Measurements from ENCODE around the gene TMEM248.
"Not testable (repeated sequence)": the region's sequence is repeated elsewhere in the genome, so short reads cannot be mapped to it uniquely, and the experiment has no call there.

Gene TMEM248, protein sequence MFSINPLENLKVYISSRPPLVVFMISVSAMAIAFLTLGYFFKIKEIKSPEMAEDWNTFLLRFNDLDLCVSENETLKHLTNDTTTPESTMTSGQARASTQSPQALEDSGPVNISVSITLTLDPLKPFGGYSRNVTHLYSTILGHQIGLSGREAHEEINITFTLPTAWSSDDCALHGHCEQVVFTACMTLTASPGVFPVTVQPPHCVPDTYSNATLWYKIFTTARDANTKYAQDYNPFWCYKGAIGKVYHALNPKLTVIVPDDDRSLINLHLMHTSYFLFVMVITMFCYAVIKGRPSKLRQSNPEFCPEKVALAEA

DNA sequence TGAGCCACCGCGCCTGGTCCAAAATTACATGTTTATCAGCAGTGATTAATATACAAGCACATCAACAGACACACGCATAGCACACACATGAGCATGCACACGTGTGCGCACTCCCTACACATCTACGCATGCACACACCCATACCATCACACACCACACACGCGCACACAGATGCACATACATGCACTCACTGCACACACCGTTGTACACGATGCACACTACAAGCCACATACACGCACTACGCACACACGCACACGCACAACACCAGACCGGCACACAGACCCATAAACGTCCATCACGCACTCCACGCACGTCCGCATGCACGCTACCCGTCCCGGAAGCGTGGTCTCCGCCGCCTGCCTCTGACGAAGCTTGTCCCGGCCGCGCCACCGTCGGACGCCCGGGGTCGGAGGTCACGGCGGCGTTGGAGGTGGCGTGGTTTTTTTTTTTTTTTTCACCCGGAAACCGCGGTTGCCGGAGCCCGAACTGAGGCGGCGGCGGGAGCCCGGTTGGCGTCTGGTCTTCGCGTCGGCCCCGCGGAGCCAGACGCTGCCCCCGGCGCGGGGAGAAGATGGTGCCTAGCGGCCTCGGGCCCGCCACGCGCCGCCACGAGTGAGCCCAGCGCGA, at the start of gene TMEM248:
Gene TMEM248, plus strand, starts transcription at position 457 of the 627 bp plus-strand sequence. CDS start 20,641 bp downstream, outside the sequence.
- DNase-seq = peak; percentile 82

DNA sequence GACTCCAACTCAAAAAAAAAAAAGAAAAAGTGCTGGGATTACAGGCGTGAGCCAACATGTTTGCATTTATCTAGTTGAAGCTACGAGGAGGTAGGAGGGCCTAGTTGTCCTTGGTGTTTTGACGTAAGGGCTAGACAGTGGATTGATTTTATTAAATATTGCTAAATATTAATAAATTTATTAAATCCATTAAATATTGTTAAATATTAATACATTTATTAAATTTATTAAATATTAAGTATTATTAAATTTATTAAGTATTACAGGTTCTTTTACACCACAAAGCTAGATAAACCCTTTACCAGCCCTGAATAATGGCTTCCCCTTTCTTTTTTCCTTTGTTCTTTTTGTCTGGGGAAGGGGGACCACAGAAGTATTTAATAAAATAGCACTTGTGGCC, 47.5 kb upstream of the TMEM248 start:
- DNase-seq = no peak

DNA sequence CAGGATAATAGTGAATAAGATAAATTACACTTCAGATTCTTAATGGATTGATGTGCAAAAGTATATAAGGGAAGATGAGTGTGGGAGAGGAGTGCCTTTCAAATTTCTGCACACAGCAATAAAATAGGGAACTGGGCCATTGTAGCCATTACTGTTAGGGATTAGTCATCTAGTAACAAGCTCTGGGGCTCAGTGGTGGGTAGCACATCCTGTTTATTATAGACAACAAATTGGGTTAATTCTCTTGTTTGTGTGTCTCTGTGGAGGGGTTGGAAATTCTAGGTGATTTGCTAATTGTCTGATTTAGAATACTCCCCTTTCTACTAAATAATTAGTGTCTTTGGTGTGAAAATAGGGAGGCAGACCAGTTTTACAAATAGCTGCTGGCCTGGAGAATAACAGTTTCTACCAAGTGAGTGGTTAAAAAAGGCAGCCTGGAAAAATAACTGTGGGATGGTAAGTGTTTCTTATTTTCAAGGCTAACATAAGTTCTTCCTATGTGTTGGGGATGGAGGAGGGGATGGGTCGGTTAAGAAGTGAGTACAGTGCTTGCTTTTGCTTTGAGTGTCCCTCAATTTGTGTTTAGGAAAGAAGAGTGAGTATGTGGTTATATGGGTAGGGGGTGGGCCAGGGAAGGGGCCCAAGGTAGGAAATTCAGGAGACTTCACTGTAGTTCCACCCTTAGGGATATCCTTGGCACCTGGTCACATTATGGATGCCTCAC, 43.3 kb upstream of the TMEM248 start:
- DNase-seq = no peak

DNA sequence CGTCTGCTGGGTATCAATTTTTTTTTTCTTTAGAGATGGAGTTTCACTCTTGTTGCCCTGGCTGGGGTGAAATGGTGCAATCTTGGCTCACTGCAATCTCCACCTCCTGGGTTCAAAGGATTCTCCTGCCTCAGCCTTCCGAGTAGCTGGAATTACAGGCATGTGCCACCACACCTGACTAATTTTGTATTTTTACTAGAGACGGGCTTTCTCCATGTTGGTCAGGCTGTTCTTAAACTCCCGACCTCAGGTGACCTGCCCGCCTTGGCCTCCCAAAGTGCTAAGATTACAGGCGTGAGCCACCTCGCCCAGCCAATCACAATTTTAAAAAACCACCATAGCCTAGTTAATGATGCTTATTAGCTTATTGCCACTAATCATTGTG, 42.7 kb upstream of the TMEM248 start:
- DNase-seq = not testable (repeated sequence)

DNA sequence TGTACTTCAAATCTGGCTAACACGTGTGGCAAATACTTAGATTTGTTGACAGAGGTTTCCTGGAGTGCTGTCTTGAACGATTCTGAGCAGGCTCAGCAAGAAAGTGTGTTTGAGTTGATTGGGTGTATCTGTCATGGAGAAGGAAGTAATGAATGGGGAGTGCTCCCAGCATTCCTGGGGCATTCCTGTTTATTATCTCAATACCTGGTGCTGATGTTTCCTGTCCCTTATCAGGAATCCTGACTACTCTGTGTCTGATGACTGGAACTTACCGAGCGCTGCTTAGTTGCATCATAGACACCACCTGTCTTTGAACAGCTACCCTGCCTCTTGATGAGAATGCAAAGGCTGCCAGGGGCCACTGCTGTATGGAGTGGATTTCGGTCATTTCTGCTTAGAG, 41.0 kb upstream of the TMEM248 start:
- no peak for DNase-seq

DNA sequence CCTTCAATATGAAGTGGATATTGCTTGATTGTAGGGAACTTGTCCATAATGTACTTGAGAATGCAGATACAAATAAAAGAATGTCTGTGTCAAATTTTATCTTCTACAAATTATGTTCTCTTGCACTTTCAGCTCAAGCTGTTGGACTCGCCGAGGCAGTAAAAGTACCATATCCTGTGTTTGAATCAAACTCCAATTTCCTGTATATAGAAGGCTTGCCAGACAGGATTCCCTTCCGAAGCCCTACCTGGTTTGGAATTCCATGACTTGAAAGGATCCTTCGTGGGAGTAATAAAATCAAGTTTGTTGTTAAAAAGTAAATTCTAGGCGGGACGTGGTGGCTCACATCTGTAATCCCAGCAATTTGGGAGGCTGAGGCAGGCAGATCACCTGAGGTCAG, 40.4 kb upstream of the TMEM248 start:
- DNase-seq = not testable (repeated sequence)

DNA sequence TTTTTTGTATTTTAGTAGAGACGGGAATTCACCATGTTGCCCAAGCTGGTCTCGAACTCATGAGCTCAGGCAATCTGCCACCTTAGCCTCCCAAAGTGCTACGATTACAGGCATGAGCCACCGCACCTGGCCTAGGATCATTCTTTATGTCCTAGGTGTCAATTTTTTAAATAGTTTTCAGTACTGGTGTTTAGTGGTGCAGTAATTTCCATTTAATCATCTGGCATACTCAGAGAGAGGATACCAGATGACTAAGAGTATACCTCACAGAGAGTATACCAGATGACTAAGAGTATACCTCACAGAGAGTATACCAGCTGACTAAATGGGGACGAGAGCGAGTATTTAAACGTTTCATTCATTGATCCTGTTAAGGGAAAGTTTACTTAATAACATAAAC, 37.3 kb upstream of the TMEM248 start:
- DNase-seq = no peak

DNA sequence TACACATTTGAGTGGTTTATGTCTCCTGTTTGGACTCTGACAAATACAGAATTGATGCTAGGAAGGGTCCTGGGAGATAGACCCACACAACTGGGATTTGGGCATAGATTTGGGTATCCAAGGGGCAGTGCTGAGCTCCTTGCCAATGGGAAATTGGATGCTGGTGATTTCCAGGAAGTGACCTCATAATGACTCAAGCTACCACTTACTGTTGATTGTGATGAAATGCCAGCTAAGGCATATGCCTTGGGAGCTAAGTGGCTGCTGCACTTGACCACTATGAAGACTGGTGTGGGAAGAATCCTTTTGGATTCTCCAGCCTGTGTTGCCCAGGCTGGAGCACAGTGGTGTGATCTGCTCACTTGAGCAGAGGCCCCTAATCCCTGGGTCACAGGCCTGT, 36.5 kb upstream of the TMEM248 start:
- DNase-seq = not testable (repeated sequence)

DNA sequence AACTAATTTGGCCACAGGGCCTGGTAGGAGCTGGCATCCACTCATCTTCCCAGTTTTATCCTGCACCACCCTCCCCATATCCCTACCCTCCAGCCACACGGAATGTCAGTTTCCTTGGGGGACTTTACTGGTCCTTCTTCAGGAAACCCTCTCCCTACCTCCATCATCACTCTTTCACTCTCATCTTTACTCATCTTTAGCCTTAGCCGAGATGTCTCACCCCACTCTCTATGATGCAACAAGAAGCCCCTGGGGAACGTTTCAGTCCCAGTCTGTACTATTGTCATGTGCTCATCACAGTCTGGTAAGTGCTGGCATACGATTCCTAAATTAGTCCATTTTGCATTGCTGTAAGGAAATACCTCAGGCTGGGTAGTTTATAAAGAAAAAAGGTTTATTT, 34.9 kb upstream of the TMEM248 start:
- DNase-seq = no peak

DNA sequence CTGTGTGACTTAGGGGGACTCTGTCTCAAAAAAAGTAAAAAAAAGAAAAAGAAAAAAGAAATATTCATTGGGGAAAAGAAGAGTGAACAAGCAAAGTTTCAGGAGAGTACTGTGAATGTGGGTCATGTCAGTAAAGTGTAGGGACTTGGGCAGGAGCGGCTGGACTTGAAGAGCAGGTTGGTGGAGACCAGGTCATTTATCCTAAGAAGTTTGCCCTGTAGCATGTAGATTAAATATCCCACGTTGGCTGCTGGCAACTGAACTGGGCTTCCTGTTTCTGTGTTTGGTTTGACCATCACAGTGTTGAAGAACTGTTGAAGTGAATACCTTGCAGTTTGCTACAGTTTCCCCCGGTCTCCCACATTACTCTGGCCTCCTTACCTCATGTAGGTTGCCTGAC, 32.8 kb upstream of the TMEM248 start:
- DNase-seq = not testable (repeated sequence)

DNA sequence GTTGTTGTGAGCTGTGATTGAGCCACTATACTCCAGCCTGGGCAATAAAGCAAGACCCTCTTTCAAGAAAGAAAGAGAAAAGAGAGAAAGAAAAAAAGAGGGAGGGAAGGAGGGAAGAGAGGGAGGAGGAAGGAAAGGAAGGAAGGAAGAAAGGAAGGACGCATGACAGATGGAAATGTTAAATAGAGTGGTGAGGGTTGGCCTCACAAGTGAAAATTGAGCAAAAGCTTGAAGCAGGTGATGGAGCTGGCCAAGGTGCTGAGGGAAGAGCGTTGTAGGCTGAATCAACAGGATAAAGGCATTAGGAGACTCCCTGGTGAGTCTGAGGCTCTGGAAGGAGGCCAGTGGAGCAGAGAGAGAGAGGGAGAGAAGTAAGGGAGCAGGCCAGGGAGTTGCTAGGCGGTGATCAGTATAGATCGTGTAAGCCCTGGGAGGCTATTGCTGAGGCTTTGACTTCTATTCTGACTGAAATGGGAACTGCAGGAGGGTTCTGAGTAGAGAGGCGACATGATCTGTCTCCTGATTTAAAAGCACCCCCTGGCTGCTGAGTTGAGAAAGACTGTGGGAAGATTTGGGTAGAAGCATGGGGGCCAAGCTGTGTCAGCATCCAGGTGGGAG, 26.5 kb upstream of the TMEM248 start:
- DNase-seq = no peak

DNA sequence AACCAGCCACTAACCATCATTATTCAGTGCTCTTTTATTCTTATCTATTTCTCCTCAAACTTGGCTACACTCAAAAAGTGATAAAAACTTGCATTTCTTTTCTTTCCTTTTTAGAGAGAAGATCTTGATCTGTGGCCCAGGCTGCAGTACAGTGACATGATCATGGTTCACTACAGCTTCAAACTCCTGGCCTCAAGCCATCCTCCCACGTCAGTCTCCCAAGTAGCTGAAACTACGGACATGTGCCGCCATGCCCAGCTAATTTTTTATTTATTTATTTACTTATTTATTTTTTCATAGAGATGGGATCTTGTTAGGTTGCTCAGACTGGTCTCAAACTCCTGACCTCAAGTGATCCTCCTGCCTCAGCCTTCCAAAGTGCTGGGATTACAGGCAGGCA, 24.6 kb upstream of the TMEM248 start:
- no peak for DNase-seq

DNA sequence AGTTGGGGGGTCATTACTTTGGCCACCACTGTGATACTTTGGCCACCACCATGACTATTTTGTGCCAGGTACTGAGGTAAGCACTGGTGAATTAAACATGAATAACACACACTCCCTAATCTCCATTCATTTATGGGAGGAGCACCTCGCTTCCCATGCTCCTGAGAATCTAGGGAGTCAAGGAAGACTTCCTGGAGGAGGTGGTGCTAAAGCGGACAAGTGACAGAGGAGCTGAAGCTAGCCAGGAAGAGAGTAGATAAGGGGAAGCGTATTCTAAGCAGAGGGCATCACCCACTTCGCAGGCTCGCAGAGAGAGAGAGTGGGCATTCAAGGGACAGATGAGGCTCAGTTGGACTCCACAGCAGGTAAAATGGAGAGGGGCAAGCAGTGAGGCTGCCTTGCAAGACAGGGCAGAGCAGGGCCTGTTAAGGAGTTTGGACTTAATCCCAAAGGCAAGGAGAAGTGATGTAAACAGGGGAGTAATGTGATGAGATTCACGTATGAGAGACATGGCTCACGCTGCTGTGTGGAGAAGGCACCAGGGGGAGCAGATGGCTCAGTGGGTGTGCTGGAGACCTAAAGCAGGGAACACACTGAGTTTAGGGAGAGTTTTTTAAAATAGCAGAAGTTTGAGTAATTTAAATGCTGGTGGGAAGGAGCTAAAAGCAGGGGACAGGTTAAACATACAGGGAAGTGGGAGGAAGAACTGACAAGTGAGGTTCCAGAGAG, 21.3 kb upstream of the TMEM248 start:
- no peak for DNase-seq

DNA sequence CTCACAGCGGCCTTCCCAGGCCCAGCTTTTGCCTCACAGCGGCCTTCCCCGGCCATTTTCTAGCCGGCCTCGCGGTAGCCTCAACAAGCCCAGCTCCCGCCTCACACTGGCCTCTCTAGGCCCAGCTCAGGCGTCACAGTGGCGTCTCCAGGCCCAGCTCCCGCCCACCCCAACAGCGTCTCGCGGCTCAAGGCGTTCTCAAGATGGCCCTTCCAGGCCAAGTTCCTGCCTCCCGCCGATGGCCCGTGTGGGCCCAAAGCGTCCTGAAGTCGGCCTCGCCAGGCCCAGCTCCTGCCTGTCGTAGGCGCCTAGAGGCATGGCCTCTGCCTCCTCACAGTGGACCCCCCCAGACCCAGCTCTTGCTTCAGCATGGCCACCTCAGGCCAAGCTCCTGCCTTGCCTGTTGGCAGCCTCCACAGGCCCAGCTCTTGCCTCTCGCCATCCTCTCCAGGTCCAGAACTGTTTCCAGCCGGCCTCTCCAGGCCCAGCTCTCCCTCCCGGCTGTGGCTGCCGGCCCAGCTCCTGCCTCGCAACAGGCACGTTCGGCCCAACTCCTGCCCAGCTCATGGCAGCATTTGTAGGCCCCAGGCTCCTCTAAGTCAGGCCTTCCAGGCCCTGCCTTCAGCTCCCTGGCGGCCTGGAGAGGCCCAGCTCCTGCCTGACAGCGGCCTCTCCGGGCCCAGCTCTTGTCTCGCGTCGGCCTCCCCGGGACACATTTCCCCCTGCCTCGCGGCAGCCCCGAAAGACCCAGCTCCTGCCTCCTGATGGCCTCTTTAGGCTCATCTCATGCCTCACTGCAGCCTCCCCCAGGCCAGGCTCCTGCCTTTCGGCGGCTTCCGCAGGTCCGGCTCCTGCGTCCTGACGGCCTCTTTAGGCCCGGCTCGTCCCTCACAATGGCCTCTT, 18.8 kb upstream of the TMEM248 start:
- DNase-seq = no peak

DNA sequence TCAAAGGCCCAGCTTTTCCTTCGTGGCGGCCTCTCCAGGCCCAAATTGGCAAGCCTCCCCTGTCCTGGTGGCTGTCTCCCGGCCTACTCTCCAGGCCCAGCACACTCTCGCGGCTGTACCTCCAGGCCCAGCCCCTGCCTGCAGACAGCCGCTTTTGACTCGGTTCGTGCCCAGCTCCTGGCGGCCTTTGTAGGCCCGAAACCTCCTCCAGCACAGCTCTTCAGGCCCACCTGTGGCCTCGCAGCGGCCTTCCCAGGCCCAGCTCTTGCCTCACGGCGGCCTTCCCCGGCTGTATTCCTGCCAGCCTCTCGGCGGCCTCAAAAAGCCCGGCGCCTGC, 18.2 kb upstream of the TMEM248 start:
- DNase-seq = no peak

DNA sequence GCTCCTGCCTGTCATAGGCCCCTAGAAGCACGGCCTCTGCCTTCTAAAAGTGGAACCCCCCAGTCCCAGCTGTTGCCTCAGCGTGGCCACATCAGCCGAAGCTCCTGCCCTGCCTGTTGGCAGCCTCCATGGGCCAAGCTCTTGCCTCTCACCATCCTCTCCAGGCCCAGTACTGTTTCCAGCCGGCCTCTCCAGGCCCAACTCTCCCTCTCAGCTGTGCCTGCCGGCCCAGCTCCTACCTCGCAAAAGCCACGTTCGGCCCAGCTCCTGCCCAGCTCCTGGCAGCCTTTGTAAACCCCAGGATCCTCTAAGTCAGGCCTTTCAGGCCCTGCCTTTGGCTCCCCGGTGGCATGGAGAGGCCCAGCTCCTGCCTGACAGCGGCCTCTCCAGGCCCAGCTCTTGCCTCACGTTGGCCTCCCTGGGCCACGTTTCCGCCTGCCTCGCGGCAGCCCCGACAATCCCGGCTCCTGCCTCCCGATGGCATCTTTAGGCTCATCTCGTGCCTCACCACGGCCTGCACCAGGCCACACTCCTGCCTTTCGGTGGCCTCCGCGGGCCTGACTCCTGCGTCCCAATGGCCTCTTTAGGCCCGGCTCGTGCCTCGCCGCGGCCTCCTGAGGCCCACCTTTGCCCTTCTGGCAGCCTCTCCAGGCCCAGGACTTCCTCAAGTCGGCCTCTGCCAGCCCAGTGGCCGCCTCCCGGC, 17.5 kb upstream of the TMEM248 start:
- no peak for DNase-seq

DNA sequence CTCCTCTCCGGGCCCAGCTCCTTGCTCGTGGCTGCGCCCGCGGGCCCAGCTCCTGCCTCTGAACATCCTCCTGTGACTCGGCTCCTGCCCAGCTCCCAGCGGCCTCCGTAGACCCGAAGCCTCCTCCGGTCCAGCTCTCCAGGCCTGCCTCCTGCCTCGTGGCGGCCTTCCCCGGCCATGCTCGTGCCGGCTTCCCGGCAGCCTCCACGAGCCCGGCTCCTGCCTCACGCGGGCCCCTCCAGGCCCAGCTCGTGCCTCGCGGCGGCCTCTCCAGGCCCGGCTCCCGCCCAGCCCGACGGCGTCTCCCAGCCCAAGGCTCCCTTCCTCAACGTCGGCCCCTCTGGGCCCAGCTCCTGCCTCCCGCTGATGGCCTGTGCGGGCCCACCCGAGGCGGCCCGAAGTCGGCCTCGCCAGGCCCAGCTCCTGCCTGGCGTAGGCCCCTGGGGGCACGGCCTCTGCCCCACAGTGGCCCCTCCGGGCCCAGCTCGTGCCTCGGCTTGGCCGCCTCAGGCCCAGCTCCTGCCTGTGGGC, 16.9 kb upstream of the TMEM248 start:
- no peak for DNase-seq

DNA sequence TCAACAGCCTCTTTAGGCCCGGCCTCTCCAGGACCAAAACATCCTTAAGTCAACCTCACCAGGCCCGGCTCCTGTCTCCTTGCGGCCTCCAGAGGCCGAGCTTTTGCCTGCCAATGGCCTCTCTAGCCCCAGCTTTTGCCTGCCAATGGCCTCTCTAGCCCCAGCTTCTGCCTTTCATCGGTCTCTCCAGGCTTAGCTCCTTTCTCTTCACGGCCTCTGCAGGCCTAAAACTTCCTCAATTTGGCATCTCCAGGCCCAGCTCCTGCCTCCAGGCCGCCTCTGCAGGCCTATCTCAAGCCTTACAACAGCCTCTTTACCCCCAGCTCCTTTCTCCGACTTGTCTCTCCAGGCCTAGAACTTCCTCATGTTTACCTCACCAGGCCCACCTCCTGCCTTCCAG, 15.7 kb upstream of the TMEM248 start:
- DNase-seq = no peak

DNA sequence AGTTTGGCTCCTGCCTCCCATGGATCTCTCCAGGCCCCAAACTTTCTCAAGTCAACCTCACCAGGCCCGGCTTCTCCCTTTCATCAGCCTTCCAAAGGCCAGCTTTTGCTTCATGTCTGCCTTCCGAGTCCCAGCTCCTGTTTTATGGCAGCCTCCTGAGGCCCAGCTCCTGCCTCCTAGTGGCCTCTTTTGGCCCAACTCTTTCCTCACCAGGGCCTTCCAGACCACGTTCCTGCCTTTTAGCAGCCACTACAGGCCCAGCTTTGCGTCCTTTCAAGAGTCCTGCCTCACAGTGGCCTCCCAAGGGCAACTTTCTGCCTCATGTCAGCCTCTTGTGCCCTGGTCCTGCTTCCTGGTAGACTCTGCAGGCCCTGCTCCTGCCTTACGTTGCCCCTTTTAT, 15.3 kb upstream of the TMEM248 start:
- no peak for DNase-seq

DNA sequence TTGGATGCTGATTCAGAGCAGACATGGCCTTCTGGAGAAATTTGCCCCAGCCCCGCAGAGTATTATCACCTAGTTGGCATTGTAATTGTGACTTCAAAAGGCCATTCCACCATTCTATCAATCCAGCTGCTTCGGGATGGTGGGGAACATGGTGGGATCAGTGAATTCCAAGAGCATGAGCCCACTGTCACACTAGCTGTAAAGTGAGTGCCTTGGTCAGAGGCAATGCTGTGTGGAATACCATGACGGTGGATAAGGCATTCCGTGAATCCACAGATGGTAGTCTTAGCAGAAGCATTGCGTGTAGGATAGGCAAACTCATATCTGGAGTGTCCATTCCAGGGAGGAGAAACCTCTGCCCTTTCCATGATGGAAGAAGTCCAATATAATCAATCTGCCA, 13.3 kb upstream of the TMEM248 start:
- DNase-seq = no peak

DNA sequence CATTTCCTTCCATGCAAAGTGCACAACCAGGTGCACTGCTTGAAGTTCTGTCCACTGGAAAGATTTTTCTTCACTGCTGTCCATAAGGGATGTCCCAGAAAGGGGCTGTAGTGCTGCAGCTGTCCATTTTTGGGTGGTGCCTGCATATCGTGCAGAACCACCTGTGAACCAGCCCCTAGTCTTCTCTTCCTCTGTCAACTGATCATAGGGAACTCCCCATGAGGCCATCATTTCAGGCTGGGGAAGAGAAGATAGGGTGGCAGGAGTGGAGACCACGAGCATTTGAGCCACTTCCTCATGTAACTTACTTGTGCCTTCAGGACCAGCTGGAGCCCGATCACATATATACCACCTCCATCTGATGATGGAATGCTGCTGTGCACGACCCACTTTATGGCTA, 12.4 kb upstream of the TMEM248 start:
- not testable (repeated sequence) for DNase-seq

Measured in NCI-H1105 treated with DMSO at 0.1 percent for 48 hours (cell line).